NCI-H524 treated with DMSO at 0.1 percent for 48 hours (cell line): ENCODE results near the gene LTBR.

Source experiments
- DNase-seq: peaks from one replicate; lab custom pipeline; 2025; lab: John Stamatoyannopoulos, UW

The LTBR gene

GRCh38 chr12:6384499-6385436, 806 bp downstream of the LTBR start:
- DNase-seq: no peak

GRCh38 chr12:6386038-6386437, 2.1 kb downstream of the LTBR start:
- DNase-seq: no peak

GRCh38 chr12:6386491-6386890, 2.5 kb downstream of the LTBR start:
- no peak for DNase-seq

GRCh38 chr12:6387541-6387940, 3.6 kb downstream of the LTBR start:
- no peak for DNase-seq

GRCh38 chr12:6390084-6390799, 6.3 kb downstream of the LTBR start:
- no peak for DNase-seq

- DNase-seq: no peak
These were observed 7.1 kb downstream of the LTBR start for GRCh38 chr12:6391013-6391412.

GRCh38 chr12:6392504-6392903, 8.5 kb downstream of the LTBR start:
- DNase-seq: no peak

- DNase-seq: no peak
These were observed 9.1 kb downstream of the LTBR start for GRCh38 chr12:6393109-6393508.

GRCh38 chr12:6394398-6394797, 10.4 kb downstream of the LTBR start:
- DNase-seq: no peak

GRCh38 chr12:6396031-6396430, 12.1 kb downstream of the LTBR start:
- no peak for DNase-seq

GRCh38 chr12:6399884-6400644, 16.1 kb downstream of the LTBR start:
- no peak for DNase-seq

GRCh38 chr12:6404390-6404789, 20.4 kb downstream of the LTBR start:
- DNase-seq: no peak

GRCh38 chr12:6405963-6406362, 22.0 kb downstream of the LTBR start:
- DNase-seq: no peak

GRCh38 chr12:6407236-6407954, 23.4 kb downstream of the LTBR start:
- DNase-seq: no peak

- DNase-seq: no peak
These were observed 32.6 kb downstream of the LTBR start for GRCh38 chr12:6416596-6416995.

- DNase-seq: no peak
These were observed 34.8 kb downstream of the LTBR start for GRCh38 chr12:6418796-6419195.

GRCh38 chr12:6420364-6420763, 36.4 kb downstream of the LTBR start:
- no peak for DNase-seq

- DNase-seq: peak; percentile 82
These were observed 39.5 kb downstream of the LTBR start for GRCh38 chr12:6423267-6424007.

- DNase-seq: no peak
These were observed 40.0 kb downstream of the LTBR start for GRCh38 chr12:6424008-6424347.

- no peak for DNase-seq
These were observed 40.9 kb downstream of the LTBR start for GRCh38 chr12:6424866-6425265.
